Neural progenitor cell (in vitro differentiated cells): ENCODE results near the gene ZBTB9. TPM values are rescaled to one million over a fixed set of nuclear protein-coding genes. Genes with fewer than 3 reads are reported as not detected.

Experiments used
- DNase-seq: peaks from one replicate; pipeline ENCODE4 v3.0.0-alpha.2; 2016; ENCODE audit warnings: low spot score
- H2AFZ ChIP-seq: fragments of 200-600 bp; sonication (generic); replicated peaks from 2 replicates; pipeline ENCODE4 v1.6.1; 2016; ENCODE audit warnings: antibody characterized with exemption
- H3F3A ChIP-seq: fragments of 200-600 bp; sonication (generic); 2 replicates; pipeline ENCODE4 v1.6.1; 2016; ENCODE audit warnings: antibody characterized with exemption, low read depth
- H3K27ac ChIP-seq: fragments of 200-600 bp; sonication (generic); 2 replicates; pipeline ENCODE4 v1.5.1; 2016; ENCODE audit warnings: mild to moderate bottlenecking
- H3K27me3 ChIP-seq: fragments of 200-600 bp; sonication (generic); 2 replicates; pipeline ENCODE4 v1.6.1; 2016; ENCODE audit warnings: mild to moderate bottlenecking, moderate library complexity
- H3K36me3 ChIP-seq: fragments of 200-600 bp; sonication (generic); 2 replicates; pipeline ENCODE4 v1.5.1; 2016
- H3K4me1 ChIP-seq: fragments of 200-600 bp; sonication (generic); 2 replicates; pipeline ENCODE4 v1.6.1; 2016; ENCODE audit warnings: mixed run types
- H3K4me2 ChIP-seq: fragments of 200-600 bp; sonication (generic); 2 replicates; pipeline ENCODE4 v1.6.1; 2016
- H3K4me3 ChIP-seq: fragments of 200-600 bp; sonication (generic); 2 replicates; pipeline ENCODE4 v1.5.1; 2016
- H3K79me2 ChIP-seq: fragments of 200-600 bp; sonication (generic); 2 replicates; pipeline ENCODE4 v1.6.1; 2016; ENCODE audit warnings: low read depth
- H3K9ac ChIP-seq: fragments of 200-600 bp; sonication (generic); 2 replicates; pipeline ENCODE4 v1.6.1; 2016
- H3K9me3 ChIP-seq: fragments of 200-600 bp; sonication (generic); 2 replicates; pipeline ENCODE4 v1.5.1; 2016; ENCODE audit warnings: low read depth
- H4K20me1 ChIP-seq: fragments of 200-600 bp; sonication (generic); 2 replicates; pipeline ENCODE4 v1.6.1; 2016; ENCODE audit warnings: low read depth
- H3K27ac Mint-ChIP-seq: 3 replicates; pipeline ENCODE4 v1.8.0; 2021; ENCODE audit warnings: mixed read lengths
- H3K27me3 Mint-ChIP-seq: 2 replicates; pipeline ENCODE4 v1.8.0; 2022; ENCODE audit warnings: low read depth, mild to moderate bottlenecking, inconsistent platforms, moderate library complexity, mixed read lengths; ENCODE audit not compliant: insufficient read depth
- H3K36me3 Mint-ChIP-seq: 3 replicates; pipeline ENCODE4 v1.8.0; 2021; ENCODE audit warnings: mixed read lengths
- H3K4me1 Mint-ChIP-seq: 3 replicates; pipeline ENCODE4 v1.8.0; 2021; ENCODE audit warnings: mixed read lengths
- H3K4me3 Mint-ChIP-seq: 3 replicates; pipeline ENCODE4 v1.8.0; 2021; ENCODE audit warnings: mild to moderate bottlenecking, moderate library complexity, mixed read lengths
- H3K9me3 Mint-ChIP-seq: 3 replicates; pipeline ENCODE4 v1.8.0; 2020; ENCODE audit warnings: mixed read lengths
- CTCF ChIP-seq: fragments of 200-600 bp; sonication (generic); IDR thresholded peaks from 2 replicates; pipeline ENCODE4 v1.5.1; 2017; ENCODE audit warnings: antibody characterized with exemption, mild to moderate bottlenecking
- EZH2 ChIP-seq: fragments of 200-600 bp; sonication (generic); IDR thresholded peaks from 2 replicates; pipeline ENCODE4 v1.6.1; 2017; ENCODE audit warnings: antibody characterized with exemption, mild to moderate bottlenecking, moderate library complexity
- EZH2phosphoT487 ChIP-seq: fragments of 200-600 bp; sonication (generic); IDR thresholded peaks from 2 replicates; pipeline ENCODE4 v1.6.1; 2017; ENCODE audit warnings: antibody characterized with exemption
- total RNA-seq: library from RNA; depleted of rRNA; stranded (reverse); fragments of >200 nt; gene quantifications from 2 replicates; pipeline ENCODE4 v1.2.3, GENCODE V29; 2015; ENCODE audit warnings: low replicate concordance

The ZBTB9 gene
- total RNA-seq, 1 donor from 2014 or later = 10.2 TPM

DNA sequence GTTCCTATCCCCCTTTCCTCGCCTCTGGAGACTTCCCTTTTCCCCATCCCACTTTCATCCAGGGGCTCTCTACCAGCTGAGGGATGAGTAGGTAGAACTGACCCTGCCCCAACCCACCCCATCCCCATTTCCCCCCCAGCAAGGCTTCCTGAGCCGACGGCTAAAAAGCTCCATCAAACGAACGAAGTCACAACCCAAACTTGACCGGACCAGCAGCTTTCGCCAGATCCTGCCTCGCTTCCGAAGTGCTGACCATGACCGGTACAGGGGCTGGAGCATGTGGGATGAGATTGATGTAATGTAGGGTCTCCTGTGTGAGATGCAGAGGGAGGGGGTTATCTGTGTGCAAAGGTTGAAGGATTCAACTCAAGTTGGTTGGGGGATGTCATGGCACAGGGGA, 21.8 kb upstream of the ZBTB9 start:
- Histone ChIP-seq H3K36me3 (peaks cover 11% of the 10 kb centered on the region), H3K4me1 (peaks cover 59% of the 10 kb centered on the region), H3K79me2 (peaks cover 94% of the 10 kb centered on the region), H3K9me3 (no peaks in the 10 kb centered on the region), H3K27ac (peak overlapping the region; percentile 82), H4K20me1 (peaks cover 49% of the 10 kb centered on the region), H3F3A (peaks cover 56% of the 10 kb centered on the region), H3K4me2 (peak overlapping the region; percentile 97), H3K4me3 (peak overlapping the region; percentile 52), H3K9ac (no peak overlapping the region), H3K27me3 (no peaks in the 10 kb centered on the region), H2AFZ (no peak overlapping the region)
- Mint-ChIP-seq H3K36me3 (peaks cover 26% of the 10 kb centered on the region), H3K4me1 (peaks cover 64% of the 10 kb centered on the region), H3K27ac (peak overlapping the region; percentile 81), H3K9me3 (no peaks in the 10 kb centered on the region), H3K4me3 (peak overlapping the region; percentile 94), H3K27me3 (peaks cover 8% of the 10 kb centered on the region)
- TF ChIP-seq EZH2phosphoT487 (no peak), CTCF (no peak), EZH2 (no peak)
- no peak for DNase-seq

- Histone ChIP-seq H3K36me3 (peaks cover 11% of the 10 kb centered on the region), H3K9me3 (no peaks in the 10 kb centered on the region), H3K79me2 (peaks cover 91% of the 10 kb centered on the region), H3K4me3 (peak overlapping the region; percentile 52), H3K27me3 (no peaks in the 10 kb centered on the region), H3F3A (peaks cover 56% of the 10 kb centered on the region), H3K27ac (peak overlapping the region; percentile 82), H3K9ac (no peak overlapping the region), H2AFZ (no peak overlapping the region), H3K4me1 (peaks cover 59% of the 10 kb centered on the region), H3K4me2 (peak overlapping the region; percentile 97), H4K20me1 (peaks cover 49% of the 10 kb centered on the region)
- H3K27me3 Mint-ChIP-seq = peaks cover 8% of the 10 kb centered on the region
- no peak for TF ChIP-seq CTCF
- no peak for TF ChIP-seq EZH2
- no peak for TF ChIP-seq EZH2phosphoT487
- peak; percentile 35 for DNase-seq
- H3K4me3 Mint-ChIP-seq = peak overlapping the region; percentile 94
- H3K36me3 Mint-ChIP-seq = peaks cover 27% of the 10 kb centered on the region
- H3K27ac Mint-ChIP-seq = peak overlapping the region; percentile 2
- H3K9me3 Mint-ChIP-seq = no peaks in the 10 kb centered on the region
- peaks cover 64% of the 10 kb centered on the region for H3K4me1 Mint-ChIP-seq
Observed at GRCh38 chr6:33433001-33433543, 21.3 kb upstream of the ZBTB9 start.

GRCh38 chr6:33433544-33434191, 20.7 kb upstream of the ZBTB9 start:
- TF ChIP-seq EZH2phosphoT487 (no peak), EZH2 (no peak), CTCF (no peak)
- Mint-ChIP-seq H3K9me3 (no peaks in the 10 kb centered on the region), H3K27me3 (peaks cover 7% of the 10 kb centered on the region), H3K36me3 (peaks cover 32% of the 10 kb centered on the region), H3K27ac (peak overlapping the region; percentile 55), H3K4me1 (peaks cover 58% of the 10 kb centered on the region), H3K4me3 (peak overlapping the region; percentile 94)
- Histone ChIP-seq H3K4me1 (peaks cover 53% of the 10 kb centered on the region), H3K36me3 (peaks cover 11% of the 10 kb centered on the region), H3F3A (peaks cover 50% of the 10 kb centered on the region), H3K4me3 (peak overlapping the region; percentile 52), H3K27ac (peak overlapping the region; percentile 82), H3K9me3 (no peaks in the 10 kb centered on the region), H3K27me3 (no peaks in the 10 kb centered on the region), H3K79me2 (peaks cover 85% of the 10 kb centered on the region), H4K20me1 (peaks cover 45% of the 10 kb centered on the region), H2AFZ (no peak overlapping the region), H3K4me2 (peak overlapping the region; percentile 97), H3K9ac (no peak overlapping the region)
- DNase-seq = peak; percentile 55
